ENCODE measurements around the gene CLNK. TPM values are rescaled to one million over a fixed set of nuclear protein-coding genes. Genes with fewer than 3 reads are reported as not detected.

Gene CLNK
- total RNA-seq, 1 experiment from 2014 or later, result not detected

- H3K4me1 ChIP-seq (ENCODE audit: insufficient read depth, low read length), result no peaks in the 10 kb centered on the region
- no CpG with 5 or more reads among the region's 1 CpG for WGBS (ENCODE audit: extremely low coverage, insufficient read length, low lambda C conversion rate)
- DNase-seq, result no peak
- no peak overlapping the region for H3K23ac ChIP-seq (ENCODE audit: insufficient read length, low read depth, low read length)
- H2BK15ac ChIP-seq (ENCODE audit: low read depth, low read length), result no peak overlapping the region
- H2AFZ ChIP-seq (ENCODE audit: low read length), result no peak overlapping the region
- Mint-ChIP-seq H3K27me3 (ENCODE audit: low read depth) (no peaks in the 10 kb centered on the region), H3K9me3 (no peaks in the 10 kb centered on the region), H3K4me3 (no peak overlapping the region), H3K36me3 (ENCODE audit: insufficient read depth in 1 of 3, low read depth in 3 of 3) (no peaks in the 10 kb centered on the region), H3K4me1 (peaks cover 3 to 13% of the 10 kb centered on the region in 2 experiments; a peak in 3 of 4 replicates), H3K27ac (no peak overlapping the region)
- H3K79me2 ChIP-seq (ENCODE audit: insufficient read depth, low read length), result no peaks in the 10 kb centered on the region
- no peak overlapping the region for H2BK20ac ChIP-seq (ENCODE audit: low read depth, low read length, poor library complexity, severe bottlenecking)
- H2BK120ac ChIP-seq (ENCODE audit: low read depth, low read length, poor library complexity, severe bottlenecking), result no peak overlapping the region
- no peaks in the 10 kb centered on the region for H3K79me1 ChIP-seq (ENCODE audit: insufficient read depth, low read depth, low read length, poor library complexity, severe bottlenecking)
- H4K91ac ChIP-seq (ENCODE audit: insufficient read length, low read depth, low read length), result no peak overlapping the region
- TF ChIP-seq CTCF (conservative IDR thresholded peaks at IDR 0.05), result no peak
- no peaks in the 10 kb centered on the region for H3K27me3 ChIP-seq (ENCODE audit: insufficient read depth, low read length)
- H3K9ac ChIP-seq (ENCODE audit: extremely low read depth, insufficient read length, low read length), result no peak overlapping the region
- no peak overlapping the region for H2AK5ac ChIP-seq (ENCODE audit: insufficient read length, low read length)
- H4K20me1 ChIP-seq (ENCODE audit: control insufficient read depth, insufficient read depth, insufficient read length), result no peaks in the 10 kb centered on the region
- H3T11ph ChIP-seq (ENCODE audit: low read length), result no peak overlapping the region
- no peaks in the 10 kb centered on the region for H3K23me2 ChIP-seq (ENCODE audit: insufficient read length, low read depth, low read length, poor library complexity, severe bottlenecking)
- no peak overlapping the region for H2BK12ac ChIP-seq (ENCODE audit: insufficient read length, low read depth, low read length)
- H3K56ac ChIP-seq (ENCODE audit: insufficient read length, low read depth, low read length), result no peak overlapping the region
- H3K18ac ChIP-seq (ENCODE audit: insufficient read length, low read depth, low read length), result no peak overlapping the region
- no peak overlapping the region for H4K5ac ChIP-seq (ENCODE audit: insufficient read length, low read depth, low read length)
- no peak overlapping the region for H3K4ac ChIP-seq (ENCODE audit: low read depth, low read length)
- no peak overlapping the region for H2BK5ac ChIP-seq (ENCODE audit: insufficient read length, low read length)
- H3K4me2 ChIP-seq (ENCODE audit: insufficient read depth, insufficient read length, low read length), result no peak overlapping the region
- no peak overlapping the region for H3K27ac ChIP-seq (ENCODE audit: insufficient read length, low read depth, low read length)
- no peaks in the 10 kb centered on the region for H3K9me3 ChIP-seq (ENCODE audit: control insufficient read depth, low read depth, low read length)
- H4K8ac ChIP-seq (replicated peaks; ENCODE audit: insufficient read length, low read depth, low read length), result no peak overlapping the region
- no peak overlapping the region for H3K14ac ChIP-seq (ENCODE audit: insufficient read depth, low read length)
These were observed 49.0 kb upstream of the CLNK start for GRCh38 chr4:10733481-10734062.

Data from H9 (cell line).